Measurements from ENCODE around the gene CEP112. TPM values are rescaled to one million over a fixed set of nuclear protein-coding genes. Genes with fewer than 3 reads are reported as not detected.

CEP112 gene
- total and polyA plus RNA-seq, 4 donors: 5.9 to 32.9 (median 18.8) TPM

DNA sequence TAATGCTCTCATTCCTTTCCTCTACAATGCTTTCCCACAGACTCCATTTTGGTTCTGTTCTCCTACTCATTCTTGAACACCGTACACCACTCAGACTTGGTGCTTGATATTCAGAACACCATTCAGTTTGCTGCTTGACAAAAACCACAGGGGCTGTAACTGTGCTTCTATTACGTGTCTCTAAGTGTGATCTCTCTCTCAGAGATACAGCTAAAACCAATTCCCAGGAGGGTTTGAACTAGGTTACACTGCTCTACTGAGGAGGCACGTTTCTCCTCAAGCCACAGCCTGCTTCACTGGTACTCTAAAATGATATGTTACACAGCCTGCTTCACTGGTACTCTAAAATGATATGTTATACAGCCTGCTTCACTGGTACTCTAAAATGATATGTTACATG, 175.7 kb downstream of the CEP112 start:
- H3K4me3 ChIP-seq: no peak overlapping the region
- peaks cover 0 to 6% (median 1%) of the 10 kb centered on the region in 4 donors for H3K9me3 ChIP-seq (ENCODE audit: control insufficient read depth in 4 of 4, insufficient read depth in 3 of 4, low read length in 3 of 4)
- H3K4me1 ChIP-seq (ENCODE audit: control insufficient read depth in 5 of 5, insufficient read depth in 5 of 5, low read length in 5 of 5): peaks cover 0 to 1% (median 0%) of the 10 kb centered on the region in 5 donors
- no peaks in the 10 kb centered on the region for H3K27me3 ChIP-seq (ENCODE audit: control insufficient read depth in 3 of 3, insufficient read depth in 3 of 3, low read length in 2 of 3)
- H3K36me3 ChIP-seq (ENCODE audit: control insufficient read depth in 4 of 4, insufficient read depth in 4 of 4, low read length in 4 of 4): no peaks in the 10 kb centered on the region
- TF ChIP-seq, protein P1, sequence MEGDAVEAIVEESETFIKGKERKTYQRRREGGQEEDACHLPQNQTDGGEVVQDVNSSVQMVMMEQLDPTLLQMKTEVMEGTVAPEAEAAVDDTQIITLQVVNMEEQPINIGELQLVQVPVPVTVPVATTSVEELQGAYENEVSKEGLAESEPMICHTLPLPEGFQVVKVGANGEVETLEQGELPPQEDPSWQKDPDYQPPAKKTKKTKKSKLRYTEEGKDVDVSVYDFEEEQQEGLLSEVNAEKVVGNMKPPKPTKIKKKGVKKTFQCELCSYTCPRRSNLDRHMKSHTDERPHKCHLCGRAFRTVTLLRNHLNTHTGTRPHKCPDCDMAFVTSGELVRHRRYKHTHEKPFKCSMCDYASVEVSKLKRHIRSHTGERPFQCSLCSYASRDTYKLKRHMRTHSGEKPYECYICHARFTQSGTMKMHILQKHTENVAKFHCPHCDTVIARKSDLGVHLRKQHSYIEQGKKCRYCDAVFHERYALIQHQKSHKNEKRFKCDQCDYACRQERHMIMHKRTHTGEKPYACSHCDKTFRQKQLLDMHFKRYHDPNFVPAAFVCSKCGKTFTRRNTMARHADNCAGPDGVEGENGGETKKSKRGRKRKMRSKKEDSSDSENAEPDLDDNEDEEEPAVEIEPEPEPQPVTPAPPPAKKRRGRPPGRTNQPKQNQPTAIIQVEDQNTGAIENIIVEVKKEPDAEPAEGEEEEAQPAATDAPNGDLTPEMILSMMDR (IDR thresholded peaks at IDR 0.05; ENCODE audit: control extremely low read depth, extremely low read depth): no peak
- H3K27ac ChIP-seq (ENCODE audit: low read depth in 1 of 2, low read length in 1 of 2): no peak overlapping the region
- no peak for ATAC-seq (ENCODE audit: insufficient read depth, low FRiP score)
- no peak overlapping the region for H3K9ac ChIP-seq (ENCODE audit: insufficient read depth in 1 of 2, low read length in 2 of 2)
- 61 to 66% methylated on average over 3 of the region's 3 CpGs for WGBS, 2 donors
- no peak for DNase-seq

DNA sequence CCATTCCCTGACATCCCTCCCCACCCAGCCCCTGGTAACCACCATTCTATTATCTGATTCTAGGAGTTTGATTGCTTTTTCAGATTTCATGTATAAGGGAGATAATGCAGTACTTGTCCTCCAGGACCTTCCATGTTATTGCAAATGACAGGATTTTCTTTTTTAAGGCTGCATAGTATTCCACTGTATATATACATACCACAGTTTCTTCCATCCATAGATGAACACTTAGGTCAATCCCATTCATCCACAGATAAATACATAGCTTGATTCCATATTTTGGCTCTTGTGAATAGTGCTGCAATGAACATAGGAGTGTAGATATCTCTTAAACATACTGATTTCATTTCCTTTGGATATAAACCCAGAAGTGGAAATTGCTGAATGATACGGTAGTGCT, 183.3 kb downstream of the CEP112 start:
- no peak for DNase-seq
- Histone ChIP-seq H3K36me3 (ENCODE audit: control insufficient read depth in 4 of 4, insufficient read depth in 4 of 4, low read length in 4 of 4) (peaks cover 0 to 2% (median 0%) of the 10 kb centered on the region in 4 donors), H3K9me3 (ENCODE audit: control insufficient read depth in 4 of 4, insufficient read depth in 3 of 4, low read length in 3 of 4) (peaks cover 0 to 2% (median 0%) of the 10 kb centered on the region in 4 donors), H3K27ac (ENCODE audit: low read depth in 1 of 2, low read length in 1 of 2) (no peak overlapping the region), H3K4me1 (ENCODE audit: control insufficient read depth in 5 of 5, insufficient read depth in 5 of 5, low read length in 5 of 5) (no peaks in the 10 kb centered on the region), H3K27me3 (ENCODE audit: control insufficient read depth in 3 of 3, insufficient read depth in 3 of 3, low read length in 2 of 3) (no peaks in the 10 kb centered on the region), H3K4me3 (no peak overlapping the region), H3K9ac (ENCODE audit: insufficient read depth in 1 of 2, low read length in 2 of 2) (no peak overlapping the region)
- 95 to 98% methylated on average over 1 of the region's 1 CpG for WGBS, 2 donors
- TF ChIP-seq, protein P1 (IDR thresholded peaks at IDR 0.05; ENCODE audit: control extremely low read depth, extremely low read depth): no peak
- ATAC-seq (ENCODE audit: insufficient read depth, low FRiP score): no peak

DNA sequence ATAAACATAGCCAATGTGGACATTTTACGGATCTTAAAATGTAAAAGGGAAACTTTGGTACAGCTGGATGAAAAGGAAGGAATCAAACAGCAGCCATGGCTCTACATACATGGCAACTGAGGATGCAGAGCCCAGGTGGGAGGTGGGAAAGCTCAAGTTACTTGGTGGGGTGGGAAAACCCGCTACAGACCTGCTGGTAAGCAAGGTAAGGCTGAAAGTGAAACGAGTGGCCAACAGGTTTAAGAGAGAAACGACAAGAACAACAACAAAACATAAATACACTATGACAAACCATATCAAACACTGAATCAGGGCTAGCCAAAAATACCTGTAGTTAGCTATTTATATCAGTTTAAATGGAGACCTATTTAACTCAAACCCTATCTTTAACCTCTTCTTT, 185.3 kb downstream of the CEP112 start:
- ATAC-seq (ENCODE audit: insufficient read depth, low FRiP score) (no peak), DNase-seq (no peak)
- peaks cover 0 to 8% (median 0%) of the 10 kb centered on the region in 5 donors for H3K4me1 ChIP-seq (ENCODE audit: control insufficient read depth in 5 of 5, insufficient read depth in 5 of 5, low read length in 5 of 5)
- no peak overlapping the region for H3K4me3 ChIP-seq
- H3K9ac ChIP-seq (ENCODE audit: insufficient read depth in 1 of 2, low read length in 2 of 2): no peak overlapping the region
- TF ChIP-seq, protein P1 (IDR thresholded peaks at IDR 0.05; ENCODE audit: control extremely low read depth, extremely low read depth): no peak
- H3K9me3 ChIP-seq (ENCODE audit: control insufficient read depth in 4 of 4, insufficient read depth in 3 of 4, low read length in 3 of 4): no peaks in the 10 kb centered on the region
- H3K27me3 ChIP-seq (ENCODE audit: control insufficient read depth in 3 of 3, insufficient read depth in 3 of 3, low read length in 2 of 3): no peaks in the 10 kb centered on the region
- peaks cover 0 to 2% (median 0%) of the 10 kb centered on the region in 4 donors for H3K36me3 ChIP-seq (ENCODE audit: control insufficient read depth in 4 of 4, insufficient read depth in 4 of 4, low read length in 4 of 4)
- 87 to 93% methylated on average over 4 of the region's 4 CpGs for WGBS, 2 donors
- no peak overlapping the region for H3K27ac ChIP-seq (ENCODE audit: low read depth in 1 of 2, low read length in 1 of 2)

DNA sequence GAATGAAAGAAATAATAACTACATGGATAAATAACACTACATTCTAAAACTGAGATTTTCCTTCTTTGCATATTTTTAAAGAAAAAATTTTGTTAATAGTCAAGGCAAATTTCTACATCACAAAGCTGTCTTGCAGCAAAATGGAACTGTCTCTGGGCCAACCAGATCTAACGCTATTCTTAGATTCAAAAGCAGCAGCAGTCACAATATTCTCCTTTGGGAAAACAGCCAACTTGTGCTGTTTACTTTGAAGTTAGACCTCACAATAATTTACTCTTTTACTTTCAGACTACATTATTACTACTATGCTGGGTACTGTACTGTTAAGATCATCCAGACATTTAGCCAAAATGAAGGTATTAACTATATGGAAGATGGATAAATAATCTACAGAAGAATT, 189.1 kb downstream of the CEP112 start:
- H3K27ac ChIP-seq (ENCODE audit: low read depth in 1 of 2, low read length in 1 of 2): no peak overlapping the region
- TF ChIP-seq, protein P1 (IDR thresholded peaks at IDR 0.05; ENCODE audit: control extremely low read depth, extremely low read depth): no peak
- no peaks in the 10 kb centered on the region for H3K9me3 ChIP-seq (ENCODE audit: control insufficient read depth in 4 of 4, insufficient read depth in 3 of 4, low read length in 3 of 4)
- H3K36me3 ChIP-seq (ENCODE audit: control insufficient read depth in 4 of 4, insufficient read depth in 4 of 4, low read length in 4 of 4): peaks cover 0 to 2% (median 0%) of the 10 kb centered on the region in 4 donors
- 41 to 76% methylated on average over 1 of the region's 1 CpG for WGBS, 2 donors
- peak in 2 of 3 donors; percentile 80 to 91 for DNase-seq
- no peak overlapping the region for H3K4me3 ChIP-seq
- H3K27me3 ChIP-seq (ENCODE audit: control insufficient read depth in 3 of 3, insufficient read depth in 3 of 3, low read length in 2 of 3): no peaks in the 10 kb centered on the region
- peaks cover 0 to 8% (median 0%) of the 10 kb centered on the region in 5 donors for H3K4me1 ChIP-seq (ENCODE audit: control insufficient read depth in 5 of 5, insufficient read depth in 5 of 5, low read length in 5 of 5)
- no peak overlapping the region for H3K9ac ChIP-seq (ENCODE audit: insufficient read depth in 1 of 2, low read length in 2 of 2)
- no peak for ATAC-seq (ENCODE audit: insufficient read depth, low FRiP score)

All from lung (tissue), 12 donors.